WERI-Rb-1 (cell line): Measurements from ENCODE around the gene SORBS1.

Source experiments
- DNase-seq: peaks from one replicate; pipeline ENCODE4 v3.0.0-alpha.2; 2020
- H3K27ac ChIP-seq: fragments of 250-450 bp; sonication (Bioruptor Pico); 2 replicates; pipeline ENCODE4 v1.5.1; 2020; ENCODE audit warnings: mild to moderate bottlenecking, moderate library complexity
- H3K27me3 ChIP-seq: fragments of 250-450 bp; sonication (Bioruptor Pico); 2 replicates; pipeline ENCODE4 v1.5.1; 2021; ENCODE audit warnings: mild to moderate bottlenecking, low read depth, moderate library complexity; ENCODE audit not compliant: insufficient read depth, severe bottlenecking
- H3K36me3 ChIP-seq: fragments of 250-450 bp; sonication (Bioruptor Pico); 2 replicates; pipeline ENCODE4 v1.5.1; 2020; ENCODE audit warnings: mild to moderate bottlenecking, moderate library complexity
- H3K4me3 ChIP-seq: 2 replicates; pipeline ENCODE4 v1.5.1; 2011; ENCODE audit warnings: low read depth, mild to moderate bottlenecking, control low read depth, low read length
- H3K9me3 ChIP-seq: fragments of 250-450 bp; sonication (Bioruptor Pico); 2 replicates; pipeline ENCODE4 v1.5.1; 2021; ENCODE audit warnings: mild to moderate bottlenecking, moderate library complexity; ENCODE audit not compliant: severe bottlenecking
- CTCF ChIP-seq: IDR thresholded peaks from 2 replicates; pipeline ENCODE4 v1.5.1; 2011; ENCODE audit warnings: low read depth, mild to moderate bottlenecking, control low read depth, inconsistent platforms, low read length

SORBS1 gene

GRCh38 chr10:95572131-95572820 is 11.1 kb upstream of the SORBS1 start:
- no peaks in the 10 kb centered on the region for H3K36me3 ChIP-seq
- H3K9me3 ChIP-seq: no peaks in the 10 kb centered on the region
- no peaks in the 10 kb centered on the region for H3K27me3 ChIP-seq
- no peak overlapping the region for H3K27ac ChIP-seq
- H3K4me3 ChIP-seq: no peak overlapping the region
- no peak for TF ChIP-seq CTCF
- no peak for DNase-seq

GRCh38 chr10:95571390-95571789 is 10.2 kb upstream of the SORBS1 start:
- Histone ChIP-seq H3K36me3 (no peaks in the 10 kb centered on the region), H3K27ac (no peak overlapping the region), H3K4me3 (no peak overlapping the region), H3K27me3 (no peaks in the 10 kb centered on the region), H3K9me3 (no peaks in the 10 kb centered on the region)
- no peak for DNase-seq
- TF ChIP-seq CTCF: no peak

GRCh38 chr10:95569368-95569767 is 8.2 kb upstream of the SORBS1 start:
- no peaks in the 10 kb centered on the region for H3K36me3 ChIP-seq
- no peak overlapping the region for H3K27ac ChIP-seq
- no peak for TF ChIP-seq CTCF
- no peak overlapping the region for H3K4me3 ChIP-seq
- no peaks in the 10 kb centered on the region for H3K9me3 ChIP-seq
- DNase-seq: no peak
- no peaks in the 10 kb centered on the region for H3K27me3 ChIP-seq

GRCh38 chr10:95567903-95568630 is 6.9 kb upstream of the SORBS1 start:
- H3K27ac ChIP-seq: no peak overlapping the region
- no peak for TF ChIP-seq CTCF
- no peak overlapping the region for H3K4me3 ChIP-seq
- no peak for DNase-seq
- H3K9me3 ChIP-seq: no peaks in the 10 kb centered on the region
- no peaks in the 10 kb centered on the region for H3K36me3 ChIP-seq
- no peaks in the 10 kb centered on the region for H3K27me3 ChIP-seq

GRCh38 chr10:95566136-95566535 is 5.0 kb upstream of the SORBS1 start:
- Histone ChIP-seq H3K27me3 (no peaks in the 10 kb centered on the region), H3K27ac (no peak overlapping the region), H3K9me3 (no peaks in the 10 kb centered on the region), H3K36me3 (no peaks in the 10 kb centered on the region), H3K4me3 (no peak overlapping the region)
- DNase-seq: no peak
- TF ChIP-seq CTCF: no peak
